ENCODE measurements around the gene LGSN.

Gene LGSN

GRCh38 chr6:63269470-63269869 is 50.3 kb downstream of the LGSN start:
- DNase-seq (ENCODE audit: low read depth), result no peak
- no peak overlapping the region for H3K4me3 ChIP-seq (ENCODE audit: low read depth, low read length)
- TF ChIP-seq CTCF (IDR thresholded peaks at IDR 0.05; ENCODE audit: low read depth, low read length, missing control alignments), result no peak
- in situ Hi-C loops (cut with HindIII; ENCODE audit: low sequenced_read_pairs), result no loop called here

GRCh38 chr6:63268574-63268973 is 51.2 kb downstream of the LGSN start:
- no peak overlapping the region for H3K4me3 ChIP-seq (ENCODE audit: low read depth, low read length)
- TF ChIP-seq CTCF (IDR thresholded peaks at IDR 0.05; ENCODE audit: low read depth, low read length, missing control alignments), result no peak
- in situ Hi-C loops (cut with HindIII; ENCODE audit: low sequenced_read_pairs), result no loop called here
- DNase-seq (ENCODE audit: low read depth), result no peak

GRCh38 chr6:63267828-63268227 is 52.0 kb downstream of the LGSN start:
- H3K4me3 ChIP-seq (ENCODE audit: low read depth, low read length), result no peak overlapping the region
- DNase-seq (ENCODE audit: low read depth), result no peak
- no peak for TF ChIP-seq CTCF (IDR thresholded peaks at IDR 0.05; ENCODE audit: low read depth, low read length, missing control alignments)
- in situ Hi-C loops (cut with HindIII; ENCODE audit: low sequenced_read_pairs), result no loop called here

- no peak for DNase-seq (ENCODE audit: low read depth)
- no peak overlapping the region for H3K4me3 ChIP-seq (ENCODE audit: low read depth, low read length)
- no peak for TF ChIP-seq CTCF (IDR thresholded peaks at IDR 0.05; ENCODE audit: low read depth, low read length, missing control alignments)
- in situ Hi-C loops (cut with HindIII; ENCODE audit: low sequenced_read_pairs), result no loop called here
Observed at GRCh38 chr6:63267046-63267445, 52.7 kb downstream of the LGSN start.

- TF ChIP-seq CTCF (IDR thresholded peaks at IDR 0.05; ENCODE audit: low read depth, low read length, missing control alignments), result no peak
- DNase-seq (ENCODE audit: low read depth), result no peak
- H3K4me3 ChIP-seq (ENCODE audit: low read depth, low read length), result no peak overlapping the region
- in situ Hi-C loops (cut with HindIII; ENCODE audit: low sequenced_read_pairs), result no loop called here
Observed at GRCh38 chr6:63263444-63263843, 56.3 kb downstream of the LGSN start.

GRCh38 chr6:63261820-63262219 is 58.0 kb downstream of the LGSN start:
- H3K4me3 ChIP-seq (ENCODE audit: low read depth, low read length), result no peak overlapping the region
- in situ Hi-C loops (cut with HindIII; ENCODE audit: low sequenced_read_pairs), result no loop called here
- no peak for DNase-seq (ENCODE audit: low read depth)
- no peak for TF ChIP-seq CTCF (IDR thresholded peaks at IDR 0.05; ENCODE audit: low read depth, low read length, missing control alignments)

GRCh38 chr6:63259153-63259552 is 60.6 kb downstream of the LGSN start:
- in situ Hi-C loops (cut with HindIII; ENCODE audit: low sequenced_read_pairs), result no loop called here
- H3K4me3 ChIP-seq (ENCODE audit: low read depth, low read length), result no peak overlapping the region
- no peak for DNase-seq (ENCODE audit: low read depth)
- TF ChIP-seq CTCF (IDR thresholded peaks at IDR 0.05; ENCODE audit: low read depth, low read length, missing control alignments), result no peak
